ENCODE results near the gene VAMP4.
"Not testable (repeated sequence)": the region's sequence is repeated elsewhere in the genome, so short reads cannot be mapped to it uniquely, and the experiment has no call there.

Gene VAMP4

DNA sequence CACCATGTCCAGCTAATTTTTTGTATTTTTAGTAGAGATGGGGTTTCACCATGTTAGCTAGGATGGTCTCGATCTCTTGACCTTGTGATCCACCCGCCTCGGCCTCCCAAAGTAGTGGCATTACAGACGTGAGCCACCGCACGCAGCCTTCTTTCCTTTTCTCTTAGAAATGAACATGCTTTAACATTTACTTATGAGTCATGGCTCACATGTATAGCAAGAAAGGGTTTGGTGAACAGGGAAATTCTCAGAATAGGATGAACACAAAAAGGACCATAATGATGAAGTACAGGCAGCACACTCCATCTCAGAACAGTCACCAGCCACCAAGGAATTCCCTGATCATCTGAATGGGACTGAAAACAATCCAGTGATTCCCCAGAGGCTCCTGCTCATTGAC is 9.4 kb upstream of the VAMP4 start:
- no peak for DNase-seq (ENCODE audit: low read depth)

DNA sequence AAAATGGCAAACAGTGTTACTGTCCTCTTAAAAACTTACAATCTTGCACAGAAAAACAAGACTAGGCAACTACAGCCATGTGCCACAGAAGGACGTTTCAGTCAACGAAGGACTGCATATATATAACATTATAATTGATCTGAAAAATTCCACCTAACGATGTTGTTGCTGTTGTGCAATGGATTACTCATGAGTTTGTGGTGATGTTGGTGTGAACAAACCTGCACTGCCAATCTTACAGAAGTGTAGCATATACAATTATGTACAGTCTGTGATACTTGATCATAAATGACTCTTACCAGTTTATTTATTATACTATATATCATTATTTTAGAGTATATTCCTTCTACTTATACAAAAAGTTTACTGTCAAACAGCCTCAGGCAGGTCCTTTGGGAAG is 6.8 kb upstream of the VAMP4 start:
- DNase-seq (ENCODE audit: low read depth): no peak

DNA sequence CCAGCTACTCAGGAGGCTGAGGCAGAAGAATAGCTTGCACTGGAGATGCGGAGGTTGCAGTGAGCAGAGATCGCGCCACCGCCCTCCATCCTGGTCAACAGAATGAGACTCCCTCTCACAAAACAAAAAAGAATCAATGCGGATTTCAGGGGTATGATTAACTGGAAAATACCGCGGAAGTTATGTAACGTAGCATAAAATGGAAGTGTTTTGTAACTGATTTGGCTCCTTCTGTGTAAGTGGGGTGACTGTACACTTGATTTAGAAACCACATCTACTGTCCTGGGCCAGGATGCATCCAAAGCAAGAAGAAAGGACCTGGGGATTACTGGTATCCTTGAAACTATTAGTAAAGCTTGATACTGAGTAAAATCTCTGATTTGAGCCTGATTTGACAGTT is 3.1 kb upstream of the VAMP4 start:
- no peak for DNase-seq (ENCODE audit: low read depth)

DNA sequence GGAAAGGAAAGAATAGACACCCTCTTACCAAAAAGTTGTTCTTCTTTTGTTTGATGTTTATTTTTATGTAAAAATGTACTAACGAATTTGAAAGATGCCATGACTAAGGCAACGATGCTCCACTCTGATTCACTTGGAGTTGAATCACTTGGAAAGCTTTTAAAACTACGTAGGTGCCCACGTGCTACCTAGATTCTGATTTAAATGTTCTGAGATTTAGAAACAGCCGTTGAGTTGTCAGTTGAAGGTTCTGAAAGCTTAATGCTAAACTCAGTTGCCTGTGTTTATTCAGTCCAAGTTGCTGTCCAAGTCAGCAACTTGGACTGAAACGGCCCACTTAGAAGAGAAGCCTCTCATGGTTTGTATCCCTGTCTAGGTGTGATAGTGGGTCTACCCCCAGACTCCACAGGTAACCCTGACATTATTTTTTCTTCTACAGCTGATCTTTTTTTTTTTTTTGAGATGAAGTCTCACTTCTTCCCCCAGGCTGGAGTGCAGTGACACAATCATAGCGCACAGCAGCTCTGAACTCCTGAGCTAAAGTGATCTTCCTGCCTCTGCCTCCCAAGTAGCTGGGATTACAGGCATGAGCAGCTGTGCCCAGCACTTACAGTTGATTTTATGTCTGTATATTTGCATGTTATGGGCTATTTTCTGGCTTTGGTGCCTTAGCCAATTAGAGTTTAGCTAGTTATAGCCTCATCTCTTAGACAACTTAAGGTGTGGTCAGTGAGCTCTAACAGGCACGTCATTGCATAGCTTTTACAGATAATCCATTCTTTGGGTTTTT is 1.4 kb upstream of the VAMP4 start:
- no peak for DNase-seq (ENCODE audit: low read depth)

DNA sequence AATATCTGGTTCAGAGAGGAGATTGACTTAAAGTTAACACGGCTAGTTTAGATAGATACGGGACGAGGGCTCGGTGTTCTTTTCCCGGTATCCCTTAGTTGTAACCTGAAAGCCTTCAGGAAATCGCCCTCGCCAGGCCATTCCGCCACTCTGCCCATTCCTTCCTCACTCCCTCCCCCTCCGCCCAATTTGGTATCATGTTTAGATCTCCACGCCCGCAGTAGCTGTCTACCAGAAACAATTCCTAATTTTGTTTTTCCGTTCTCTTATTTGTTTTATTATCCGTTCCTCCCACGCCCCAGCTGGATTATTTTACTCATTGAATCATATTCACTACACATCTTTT is 685 bp upstream of the VAMP4 start:
- DNase-seq (ENCODE audit: low read depth): no peak

DNA sequence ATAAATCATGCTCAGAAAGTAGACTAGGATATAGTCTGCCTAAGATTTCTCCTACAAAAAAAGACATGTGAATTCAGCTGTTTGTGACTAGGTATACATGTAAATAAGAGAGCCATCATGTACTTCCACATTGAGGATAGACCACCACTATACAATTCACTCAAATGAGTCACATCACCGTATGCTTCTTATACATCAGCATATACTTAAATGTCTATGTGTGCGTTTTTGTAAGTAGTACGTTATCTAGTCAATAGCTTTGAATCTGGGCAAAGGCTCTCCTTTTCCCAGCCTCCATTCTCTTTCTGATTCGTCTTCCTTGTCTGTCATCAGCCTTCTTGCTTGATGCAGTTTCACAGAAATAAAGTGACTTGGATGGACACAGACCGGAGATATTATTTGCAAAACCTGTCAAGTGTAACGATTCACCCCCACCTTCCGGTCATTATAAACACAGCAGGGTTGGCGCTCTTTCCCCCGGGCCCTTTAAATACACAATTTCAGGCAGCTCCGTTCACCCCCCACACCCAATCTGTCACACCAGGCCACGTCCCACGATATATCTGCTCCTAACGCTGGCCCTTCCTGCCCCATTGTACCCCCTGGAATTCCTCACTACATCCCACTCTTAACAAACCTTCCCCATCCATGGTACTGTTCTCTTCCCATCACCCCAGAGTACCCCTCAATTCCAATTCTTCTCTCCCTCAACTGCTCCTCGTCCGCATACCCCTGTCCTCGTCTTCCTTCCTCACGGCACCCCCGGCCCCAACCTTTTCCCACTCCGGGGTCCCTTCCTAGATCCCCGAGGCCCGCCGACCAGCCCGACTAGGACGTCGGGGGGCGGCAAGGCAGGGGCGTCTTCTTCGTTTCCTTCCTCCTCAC is 636 bp downstream of the VAMP4 start:
- no peak for DNase-seq (ENCODE audit: low read depth)

DNA sequence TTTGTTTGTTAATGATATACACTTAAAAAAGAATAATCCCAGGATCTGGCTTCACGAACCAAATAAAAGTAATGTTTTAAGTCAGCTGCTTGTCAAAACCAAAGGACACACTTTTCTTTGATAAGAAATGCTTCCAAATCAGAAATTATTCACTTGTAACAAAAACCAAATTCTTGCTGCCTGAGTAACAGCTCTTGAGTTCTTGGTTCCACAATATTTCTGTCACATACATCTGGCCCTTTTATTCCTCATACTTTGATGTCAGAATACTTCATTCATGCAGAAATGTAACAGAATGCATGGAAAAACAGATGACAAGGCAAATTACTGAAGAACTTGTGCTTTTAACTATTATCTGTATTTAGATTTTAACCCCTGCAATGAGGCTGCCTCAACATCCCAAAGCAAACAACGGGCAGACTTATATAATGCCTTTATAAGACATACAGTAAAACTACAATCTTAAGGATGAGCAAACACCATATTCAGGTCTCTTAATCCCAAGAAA is 1.5 kb downstream of the VAMP4 start:
- DNase-seq (ENCODE audit: low read depth): no peak

DNA sequence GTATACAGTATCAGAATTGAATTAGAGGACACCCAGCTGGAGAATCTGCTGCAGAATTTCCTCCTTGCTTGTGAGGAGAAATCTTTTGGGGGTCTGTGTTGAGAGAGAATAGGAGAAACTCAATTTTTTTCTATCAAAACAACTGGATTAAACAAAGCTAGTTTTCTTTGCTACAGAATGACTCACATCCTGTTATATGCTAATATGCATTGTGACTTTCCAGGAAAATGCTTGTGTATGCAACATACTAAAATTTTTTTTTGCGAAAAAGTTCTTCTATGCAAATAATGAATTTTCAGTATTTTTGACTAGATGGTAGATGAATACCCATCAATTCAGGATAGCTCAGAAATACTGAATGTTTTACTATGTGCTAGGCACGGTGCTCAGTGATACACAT is 2.2 kb downstream of the VAMP4 start:
- DNase-seq (ENCODE audit: low read depth): no peak

DNA sequence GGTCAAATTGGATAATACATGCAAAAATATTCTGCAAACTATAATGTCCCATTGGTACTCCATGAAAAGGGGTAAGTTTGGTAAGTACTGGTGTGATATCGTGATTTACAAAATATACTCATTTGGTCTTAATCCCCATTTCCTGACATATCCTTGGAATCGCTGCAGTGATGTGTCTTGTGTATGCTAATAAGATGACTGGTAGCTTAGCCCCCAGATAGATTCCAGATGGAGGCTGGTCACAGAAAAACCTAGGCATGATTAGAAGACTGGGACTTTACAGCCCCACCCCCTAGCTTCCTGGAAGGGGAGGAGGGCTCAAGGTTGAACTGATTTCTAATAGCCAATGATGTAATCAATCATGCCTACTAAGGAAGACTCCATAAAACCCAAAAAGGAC is 3.0 kb downstream of the VAMP4 start:
- DNase-seq (ENCODE audit: low read depth): no peak

DNA sequence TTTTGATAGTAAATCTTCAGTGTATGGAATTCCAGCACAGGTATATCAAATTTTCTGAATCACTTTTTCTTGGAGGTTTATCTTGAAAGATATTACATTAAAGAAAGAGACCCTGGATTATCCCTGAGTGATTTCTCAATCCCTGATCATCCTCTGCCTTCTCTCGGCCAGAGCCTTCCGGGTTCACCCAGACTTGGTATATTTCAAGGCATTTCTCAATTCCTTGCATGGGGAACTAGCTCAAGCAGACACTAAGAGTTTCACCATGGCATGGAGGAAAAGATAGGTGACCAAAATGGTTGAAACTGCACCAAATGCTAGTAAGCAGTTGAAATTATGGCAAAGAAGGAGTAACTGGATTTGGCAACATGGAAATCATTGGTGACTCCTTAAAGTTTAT is 5.7 kb downstream of the VAMP4 start:
- DNase-seq (ENCODE audit: low read depth): no peak

DNA sequence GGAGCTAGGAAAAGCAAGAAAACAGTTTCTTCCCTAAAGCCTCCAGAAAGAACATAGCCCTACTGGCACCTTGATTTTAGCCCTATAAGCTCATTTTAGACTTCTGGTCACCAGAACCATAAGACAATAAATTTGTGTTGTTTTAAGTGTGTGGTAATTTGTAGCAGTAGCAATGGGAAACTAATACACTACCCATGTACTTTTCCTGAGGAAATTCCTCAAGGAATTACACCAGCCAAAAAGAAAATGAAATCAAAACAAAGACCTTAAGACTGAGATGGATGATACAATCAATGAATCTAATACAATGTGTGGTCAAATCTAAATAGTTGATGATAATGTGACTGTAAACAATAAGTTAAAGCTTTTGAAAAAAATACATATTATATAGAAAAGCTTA is 11.8 kb downstream of the VAMP4 start:
- DNase-seq (ENCODE audit: low read depth): no peak

DNA sequence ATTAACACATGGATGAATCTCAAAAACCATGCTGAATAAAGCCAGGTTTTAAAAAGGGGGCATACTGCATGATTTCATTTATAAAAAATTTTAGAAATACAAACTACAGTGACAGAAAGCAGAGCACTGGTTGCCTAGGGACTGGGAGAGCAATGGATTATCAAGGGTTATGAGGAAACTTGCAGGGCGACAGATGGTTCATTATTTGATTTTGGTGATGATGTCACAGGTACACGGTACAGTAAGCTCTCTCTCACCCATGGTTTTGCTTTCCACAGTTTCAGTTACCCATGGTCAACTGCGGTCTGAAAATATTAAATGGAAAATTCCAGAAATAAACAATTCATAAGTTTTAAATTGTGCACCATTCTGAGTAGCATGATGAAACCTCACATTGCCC is 14.1 kb downstream of the VAMP4 start:
- DNase-seq (ENCODE audit: low read depth): no peak

DNA sequence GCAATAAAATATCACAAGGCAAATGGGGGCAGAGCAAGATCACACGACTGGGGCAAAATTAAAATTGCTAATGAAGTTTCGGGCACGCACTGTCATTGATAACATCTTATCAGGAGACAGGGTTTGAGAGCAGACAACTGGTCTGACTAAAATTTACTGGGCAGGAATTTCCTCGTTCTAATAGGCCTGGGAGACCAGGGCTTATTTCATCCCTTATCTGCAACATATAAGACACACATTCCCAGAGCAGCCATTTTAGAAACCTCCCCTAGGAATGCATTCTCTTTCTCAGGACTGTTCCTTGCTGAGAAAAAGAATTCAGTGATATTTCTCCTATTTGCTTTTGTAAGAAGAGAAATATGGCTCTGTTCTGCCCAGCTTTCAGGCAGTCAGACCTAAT is 18.7 kb downstream of the VAMP4 start:
- not testable (repeated sequence) for DNase-seq (ENCODE audit: low read depth)

DNA sequence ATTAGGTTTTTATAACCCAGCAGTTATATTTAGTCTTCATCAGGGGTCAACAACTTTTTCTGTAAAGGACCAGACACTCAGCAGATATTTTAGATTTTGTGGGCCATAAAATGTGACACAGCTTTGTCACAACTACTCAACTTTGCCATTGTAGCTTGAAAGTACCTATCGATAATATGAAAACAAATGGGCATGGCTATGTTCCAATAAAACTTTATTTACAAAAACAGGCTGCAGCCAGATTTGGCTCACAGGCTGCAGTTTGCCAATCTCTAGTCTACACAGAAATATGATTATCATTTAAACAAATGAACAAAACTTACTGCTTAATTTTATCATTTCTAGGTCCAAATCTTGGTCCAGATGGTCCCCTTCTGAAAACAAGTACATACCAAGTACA is 23.0 kb downstream of the VAMP4 start:
- DNase-seq (ENCODE audit: low read depth): no peak

DNA sequence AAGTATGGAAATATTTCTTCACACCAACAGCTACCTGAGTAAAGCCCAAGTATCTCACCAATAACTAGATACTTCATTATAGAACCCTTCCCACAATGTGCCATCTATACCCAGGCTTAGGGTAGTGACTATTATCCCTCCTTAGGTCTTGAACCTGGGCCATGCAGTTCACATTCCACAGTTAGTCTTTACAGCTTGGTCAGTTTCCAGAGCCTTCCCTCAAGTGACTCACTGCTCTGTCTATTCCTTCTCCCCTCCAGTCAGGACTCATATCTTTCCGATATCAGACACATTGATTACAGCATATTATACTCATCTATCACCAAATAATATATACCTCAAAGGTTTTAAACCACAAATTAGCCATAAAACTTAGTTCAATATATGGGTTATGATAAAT is 23.6 kb downstream of the VAMP4 start:
- no peak for DNase-seq (ENCODE audit: low read depth)

DNA sequence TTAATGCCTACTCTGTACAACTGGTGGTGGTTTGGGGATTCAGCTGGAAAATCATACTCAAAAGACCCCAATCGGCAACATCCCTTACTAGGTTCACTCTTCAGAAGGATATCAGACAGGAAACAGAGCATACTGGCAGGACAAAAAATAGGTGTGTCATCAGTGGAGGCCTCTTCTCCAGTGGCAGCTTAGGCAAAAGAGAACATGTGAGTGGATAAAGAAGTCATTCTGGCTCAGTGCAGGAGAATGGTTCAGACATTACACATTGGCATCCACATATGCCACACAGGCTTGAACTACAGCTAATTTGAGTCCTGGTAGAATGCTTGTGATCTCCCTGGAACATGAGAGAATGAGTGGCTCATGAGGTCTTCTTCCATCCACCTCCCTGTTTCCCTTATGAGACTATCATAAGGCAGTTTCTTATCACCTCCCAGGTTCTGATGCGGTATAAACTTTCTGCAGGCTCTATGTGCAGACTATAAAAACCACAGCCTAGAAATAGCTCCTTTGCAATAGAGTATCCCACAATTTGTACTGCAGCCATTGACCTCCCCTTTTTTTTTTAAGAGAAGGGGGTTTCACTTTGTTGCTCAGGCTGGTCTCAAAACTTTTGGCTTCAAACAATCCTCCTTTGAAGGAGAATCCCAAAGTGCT is 24.7 kb downstream of the VAMP4 start:
- no peak for DNase-seq (ENCODE audit: low read depth)

DNA sequence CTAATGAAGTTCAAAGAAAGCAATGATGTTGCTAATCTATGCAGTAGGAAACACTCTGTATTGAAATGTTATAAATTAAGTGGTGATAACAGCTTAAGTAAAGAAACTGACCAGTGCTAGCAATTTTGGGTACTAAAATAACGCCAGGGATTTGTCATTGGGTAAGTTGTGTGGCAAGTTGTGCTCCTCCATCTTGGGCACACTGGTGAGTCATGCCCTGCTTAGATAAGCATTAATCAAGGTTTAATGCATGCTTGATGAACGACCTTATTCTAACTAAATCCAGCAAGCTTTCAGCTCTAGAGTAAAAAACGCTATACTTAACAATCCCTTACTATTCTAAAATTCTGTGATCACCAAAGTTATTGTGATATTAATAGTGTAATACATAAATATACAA is 25.2 kb downstream of the VAMP4 start:
- DNase-seq (ENCODE audit: low read depth): no peak

DNA sequence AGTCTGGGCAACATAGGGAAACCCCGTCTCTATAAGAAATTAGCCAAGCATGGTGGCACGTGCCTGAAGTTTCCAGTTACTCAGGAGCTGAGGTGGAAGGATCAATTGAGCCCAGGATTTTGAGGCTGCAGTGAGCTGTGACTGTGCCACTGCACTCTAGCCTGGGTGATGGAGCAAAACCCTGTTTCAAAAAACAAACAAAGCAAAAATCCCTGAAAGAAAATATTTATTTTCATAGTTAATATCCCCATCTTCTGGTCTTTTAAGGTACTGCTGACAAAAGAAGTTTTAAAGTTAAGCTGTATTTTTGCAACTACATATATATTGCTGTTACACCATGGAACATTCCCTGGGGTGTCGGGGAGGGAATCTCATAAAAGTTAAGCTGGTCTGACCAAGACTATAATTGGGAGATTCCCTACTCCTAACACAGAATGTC is 26.0 kb downstream of the VAMP4 start:
- DNase-seq (ENCODE audit: low read depth): no peak

DNA sequence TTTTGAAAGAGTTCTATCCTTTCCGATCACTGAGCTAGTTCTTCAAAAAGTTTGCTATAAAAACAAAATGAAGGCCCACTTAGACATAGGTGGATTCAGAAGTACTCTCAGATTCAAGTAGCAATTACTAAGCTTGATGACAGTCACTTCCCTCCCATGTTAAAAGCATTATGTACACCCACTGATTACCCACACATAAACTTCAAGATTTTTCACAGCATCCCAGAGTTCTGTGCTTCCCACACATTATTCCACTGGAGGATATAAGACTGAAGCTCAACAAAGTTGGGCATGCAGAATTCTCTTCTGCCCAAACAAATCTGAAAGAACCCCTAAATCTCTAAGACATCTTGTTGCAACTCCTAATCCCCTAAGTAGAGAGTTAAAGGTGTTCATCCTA is 29.5 kb downstream of the VAMP4 start:
- no peak for DNase-seq (ENCODE audit: low read depth)

DNA sequence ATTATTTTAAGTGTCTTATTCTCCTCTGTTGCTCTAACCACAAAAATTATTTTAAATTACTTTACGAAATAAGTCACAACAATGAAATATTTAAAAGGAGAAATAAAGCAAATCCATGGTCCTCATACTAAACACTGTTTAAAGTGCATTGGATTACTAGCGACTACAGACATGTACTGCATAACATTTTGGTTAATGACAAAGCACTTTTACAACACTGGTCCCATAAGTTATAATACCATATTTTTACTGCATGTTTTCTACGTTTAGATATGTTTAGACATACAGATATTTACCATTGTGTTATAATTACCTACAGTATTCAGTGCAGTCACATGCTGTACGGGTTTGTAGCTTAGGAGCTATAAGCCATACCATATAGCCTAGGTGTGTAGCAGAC is 30.2 kb downstream of the VAMP4 start:
- DNase-seq (ENCODE audit: low read depth): no peak

DNA sequence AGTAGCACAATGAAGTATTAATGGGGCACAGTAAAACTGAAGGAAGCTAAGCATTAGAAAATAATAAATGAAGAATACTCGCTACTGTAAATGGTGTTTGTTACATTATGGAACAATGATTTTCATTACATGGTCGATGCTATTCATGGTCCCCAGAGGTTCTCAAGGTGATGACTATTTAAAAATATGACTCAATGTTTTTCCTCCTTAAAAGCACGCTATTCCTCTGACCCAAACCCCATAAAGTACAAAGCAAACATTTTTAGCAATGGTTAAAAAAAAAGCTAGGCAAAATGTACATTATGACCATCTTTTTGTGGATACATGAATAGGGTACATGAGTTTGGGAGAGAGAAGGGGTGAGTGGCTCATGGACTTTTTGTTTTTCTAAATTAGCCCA is 34.3 kb downstream of the VAMP4 start:
- DNase-seq (ENCODE audit: low read depth): no peak

DNA sequence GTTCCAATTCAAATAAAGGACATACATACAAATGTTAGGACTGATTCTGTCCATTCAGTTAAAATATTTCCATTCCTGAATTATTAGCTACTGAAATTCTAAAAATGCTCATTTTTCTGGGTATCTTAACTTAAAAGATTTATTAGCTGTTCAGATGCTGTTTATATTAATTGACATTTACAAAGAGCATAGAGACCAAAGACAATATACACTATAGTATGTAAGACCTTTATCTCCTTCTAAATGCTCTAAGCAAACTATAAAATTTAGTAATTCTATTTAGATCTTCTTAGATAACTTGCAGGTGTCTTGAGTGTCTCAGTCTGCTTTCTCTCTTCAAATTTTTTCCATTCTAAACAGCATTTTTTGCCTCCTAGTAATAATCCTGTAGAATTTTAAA is 39.3 kb downstream of the VAMP4 start:
- DNase-seq (ENCODE audit: low read depth): no peak

DNA sequence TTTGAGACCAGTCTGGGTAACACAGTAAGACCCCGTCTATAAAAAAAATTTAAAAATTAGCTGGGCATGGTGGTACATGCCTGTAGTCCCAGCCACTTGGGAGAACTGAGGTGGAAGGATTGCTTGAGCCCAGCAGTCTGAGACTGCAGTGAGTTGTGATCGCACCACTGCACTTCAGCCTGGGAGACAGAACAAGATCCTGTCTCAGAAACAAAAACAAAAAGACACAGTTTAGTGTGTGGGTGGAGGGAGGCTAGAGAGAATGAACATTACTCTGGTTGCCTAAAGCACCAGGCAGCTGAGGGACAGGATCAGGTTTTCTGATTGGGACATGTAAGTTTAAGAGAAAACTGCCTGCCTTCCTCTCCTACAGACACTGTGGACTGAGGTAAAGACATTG is 42.3 kb downstream of the VAMP4 start:
- DNase-seq (ENCODE audit: low read depth): no peak

Measured in stimulated activated CD8-positive, alpha-beta memory T cell treated with anti-CD3 and anti-CD28 coated beads, Interleukin-15, amount 100 ng/mL, for 24 hours (primary cell).